Measurements from ENCODE around the gene MGAT4A. TPM values are rescaled to one million over a fixed set of nuclear protein-coding genes. Genes with fewer than 3 reads are reported as not detected.
A peak's percentile ranks its signal among the peaks of the same experiment; 100 is the strongest.

The MGAT4A gene
- total and polyA plus RNA-seq, 2 donors: 24.4 to 42.9 TPM

DNA sequence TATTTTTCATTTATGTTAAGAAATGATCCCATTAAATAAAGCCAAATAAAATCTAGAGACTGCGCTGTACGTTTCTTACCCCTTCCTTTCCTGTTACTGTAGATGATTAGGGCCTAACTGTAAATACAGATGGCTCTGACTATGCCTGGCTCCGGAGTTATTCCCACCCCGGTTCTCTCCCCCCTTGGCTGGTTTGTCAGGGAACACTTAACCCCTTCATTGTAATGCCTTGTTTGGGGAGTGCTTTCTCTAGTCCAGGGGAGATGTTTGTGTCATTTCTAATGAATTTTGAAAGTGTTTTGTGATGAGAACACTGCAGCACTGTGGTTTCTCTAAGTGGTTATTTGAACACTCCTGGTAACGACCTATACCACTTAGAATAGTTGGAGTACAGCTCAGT lies 113.8 kb downstream of the MGAT4A start:
- Histone ChIP-seq H3K36me3 (ENCODE audit: control insufficient read depth in 2 of 2, insufficient read depth in 2 of 2, low read length in 1 of 2) (peaks cover 23 to 76% of the 10 kb centered on the region in 2 donors), H3K4me3 (ENCODE audit: low read length in 2 of 2) (no peak overlapping the region), H3K27ac (ENCODE audit: low read depth in 1 of 2, low read length in 1 of 2) (no peak overlapping the region), H3K9me3 (ENCODE audit: control insufficient read depth in 2 of 2, insufficient read depth in 1 of 2, low read length in 1 of 2) (no peaks in the 10 kb centered on the region), H3K27me3 (ENCODE audit: control insufficient read depth in 2 of 2, insufficient read depth in 1 of 2, low read length in 1 of 2) (no peaks in the 10 kb centered on the region), H3K4me1 (ENCODE audit: control insufficient read depth in 2 of 2, insufficient read depth in 2 of 2, low read length in 2 of 2) (no peaks in the 10 kb centered on the region)
- DNase-seq (ENCODE audit: low read depth in 6 of 9, low spot score in 9 of 9): no peak
- 85% methylated on average over 5 of the region's 5 CpGs for WGBS

DNA sequence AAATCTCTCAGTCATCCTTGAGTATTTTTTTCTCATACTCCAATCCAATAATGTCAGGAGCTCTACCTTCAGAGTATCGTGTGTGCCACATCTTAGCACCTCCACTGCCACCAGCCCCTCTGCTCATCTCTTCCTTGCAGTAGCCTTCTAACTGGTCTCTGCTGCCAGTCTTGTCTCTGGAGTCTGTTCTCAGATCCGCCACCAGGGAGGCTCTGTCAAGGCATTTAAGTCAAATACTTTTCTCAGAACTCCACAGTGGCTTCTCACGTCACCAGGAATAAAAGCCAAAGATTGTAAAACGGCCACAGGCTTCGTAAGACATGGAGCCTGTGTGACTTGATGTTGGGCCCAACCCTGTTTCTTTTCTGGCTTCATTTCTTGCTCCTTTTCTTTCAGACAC lies 115.5 kb downstream of the MGAT4A start:
- Histone ChIP-seq H3K36me3 (ENCODE audit: control insufficient read depth in 2 of 2, insufficient read depth in 2 of 2, low read length in 1 of 2) (peaks cover 19 to 82% of the 10 kb centered on the region in 2 donors), H3K27ac (ENCODE audit: low read depth in 1 of 2, low read length in 1 of 2) (no peak overlapping the region), H3K9me3 (ENCODE audit: control insufficient read depth in 2 of 2, insufficient read depth in 1 of 2, low read length in 1 of 2) (no peaks in the 10 kb centered on the region), H3K4me3 (ENCODE audit: low read length in 2 of 2) (no peak overlapping the region), H3K4me1 (ENCODE audit: control insufficient read depth in 2 of 2, insufficient read depth in 2 of 2, low read length in 2 of 2) (peaks cover 3% of the 10 kb centered on the region in 2 donors), H3K27me3 (ENCODE audit: control insufficient read depth in 2 of 2, insufficient read depth in 1 of 2, low read length in 1 of 2) (no peaks in the 10 kb centered on the region)
- DNase-seq (ENCODE audit: low read depth in 6 of 9, low spot score in 9 of 9): no peak
- WGBS: 96% methylated on average over 5 of the region's 5 CpGs

GRCh38 chr2:98614024-98614739 lies 116.8 kb downstream of the MGAT4A start:
- peaks cover 21 to 78% of the 10 kb centered on the region in 2 donors for H3K36me3 ChIP-seq (ENCODE audit: control insufficient read depth in 2 of 2, insufficient read depth in 2 of 2, low read length in 1 of 2)
- H3K27ac ChIP-seq (ENCODE audit: low read depth in 1 of 2, low read length in 1 of 2): no peak overlapping the region

GRCh38 chr2:98608962-98609604 lies 121.8 kb downstream of the MGAT4A start:
- H3K27ac ChIP-seq (ENCODE audit: low read depth in 1 of 2, low read length in 1 of 2): peak overlapping the region; percentile 91 to 98
- H3K27me3 ChIP-seq (ENCODE audit: control insufficient read depth in 2 of 2, insufficient read depth in 1 of 2, low read length in 1 of 2): no peaks in the 10 kb centered on the region
- H3K4me3 ChIP-seq (ENCODE audit: low read length in 2 of 2): peak overlapping the region; percentile 98 to 99
- peaks cover 24 to 28% of the 10 kb centered on the region in 2 donors for H3K4me1 ChIP-seq (ENCODE audit: control insufficient read depth in 2 of 2, insufficient read depth in 2 of 2, low read length in 2 of 2)
- 7% methylated on average over 29 of the region's 29 CpGs for WGBS
- DNase-seq (ENCODE audit: low read depth in 6 of 9, low spot score in 9 of 9): peak in 1 of 9 donors; percentile 35
- H3K36me3 ChIP-seq (ENCODE audit: control insufficient read depth in 2 of 2, insufficient read depth in 2 of 2, low read length in 1 of 2): peaks cover 12 to 49% of the 10 kb centered on the region in 2 donors
- no peaks in the 10 kb centered on the region for H3K9me3 ChIP-seq (ENCODE audit: control insufficient read depth in 2 of 2, insufficient read depth in 1 of 2, low read length in 1 of 2)

More at GRCh38 chr2:98614024-98614739, 116.8 kb downstream of the MGAT4A start:
- peaks cover 13% of the 10 kb centered on the region in 2 donors for H3K4me1 ChIP-seq (ENCODE audit: control insufficient read depth in 2 of 2, insufficient read depth in 2 of 2, low read length in 2 of 2)
- H3K27me3 ChIP-seq (ENCODE audit: control insufficient read depth in 2 of 2, insufficient read depth in 1 of 2, low read length in 1 of 2): no peaks in the 10 kb centered on the region
- no peaks in the 10 kb centered on the region for H3K9me3 ChIP-seq (ENCODE audit: control insufficient read depth in 2 of 2, insufficient read depth in 1 of 2, low read length in 1 of 2)
- no peak overlapping the region for H3K4me3 ChIP-seq (ENCODE audit: low read length in 2 of 2)
- DNase-seq (ENCODE audit: low read depth in 6 of 9, low spot score in 9 of 9): no peak
- WGBS: over 99% methylated on average over 9 of the region's 9 CpGs

DNA sequence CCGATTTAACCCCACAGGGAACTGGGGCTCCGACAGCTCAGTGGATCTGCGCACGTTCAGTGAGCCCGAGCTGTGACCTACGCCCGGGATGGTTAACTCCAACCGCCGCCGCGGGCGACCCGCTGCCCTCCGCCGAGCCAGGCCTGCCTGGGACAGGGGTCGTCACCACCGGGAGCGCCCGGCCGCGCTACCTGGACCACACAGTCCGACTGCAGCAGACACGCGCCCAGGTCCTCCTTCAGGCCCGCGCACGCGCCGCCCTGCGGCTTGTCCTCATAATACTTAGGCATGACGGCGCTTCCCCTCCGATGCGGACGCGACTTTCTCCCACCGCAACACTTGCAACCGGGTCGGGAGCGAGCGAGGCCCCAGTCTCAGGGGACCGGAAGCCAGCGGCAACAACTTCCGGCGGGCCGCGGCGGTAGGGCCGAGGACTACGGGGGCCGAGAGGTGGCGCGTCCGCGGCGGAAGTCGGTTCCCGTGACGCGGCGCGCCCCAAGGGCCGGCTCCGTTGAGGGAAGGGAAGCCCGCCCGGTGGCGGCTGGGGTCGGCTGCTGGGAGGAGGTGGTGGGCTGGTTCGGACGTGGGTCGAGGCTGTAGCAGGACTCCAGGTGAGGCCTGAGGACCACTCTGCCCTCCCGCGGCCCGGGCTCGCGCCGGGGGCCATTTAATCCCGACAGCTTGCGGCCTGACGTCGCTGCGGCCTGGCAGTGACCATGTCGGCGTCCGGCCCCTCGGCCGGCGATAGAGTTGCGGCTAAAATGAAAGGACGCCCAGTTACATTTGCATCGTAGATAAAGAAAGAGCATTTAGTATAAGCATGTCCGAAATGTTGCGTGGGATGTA lies 122.6 kb downstream of the MGAT4A start, which contains the start of the genes COA5 and UNC50:
Gene COA5, minus strand, starts transcription at position 397 of the 846 bp plus-strand sequence. Its CDS starts 107 bp downstream, at position 290.
Gene UNC50, plus strand, starts transcription at position 474 of the 846 bp plus-strand sequence. CDS start 1,171 bp downstream, outside the sequence.
- under 1% methylated on average over 93 of the region's 93 CpGs for WGBS
- peak in 8 of 9 donors; percentile 65 to 93 (median 83) for DNase-seq (ENCODE audit: low read depth in 6 of 9, low spot score in 9 of 9)

DNA sequence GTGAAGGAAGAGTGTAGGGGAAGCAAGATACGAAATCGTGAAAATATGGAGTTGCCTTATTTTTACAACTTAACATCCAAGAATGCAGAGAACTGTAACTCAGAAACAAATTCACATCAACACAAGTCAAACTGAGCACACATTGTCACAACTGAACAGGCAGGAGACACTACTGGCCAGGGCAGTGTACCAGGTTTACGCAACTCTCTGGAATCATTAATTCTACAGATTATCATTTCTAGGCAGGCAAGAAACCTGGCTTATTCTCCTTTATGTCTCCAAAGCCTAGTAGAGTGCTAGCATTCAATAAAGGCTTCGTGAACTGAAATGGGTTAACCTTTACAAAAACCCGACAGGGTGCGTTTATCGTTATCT lies 123.2 kb downstream of the MGAT4A start:
- Histone ChIP-seq H3K4me1 (ENCODE audit: control insufficient read depth in 2 of 2, insufficient read depth in 2 of 2, low read length in 2 of 2) (peaks cover 24 to 28% of the 10 kb centered on the region in 2 donors), H3K27me3 (ENCODE audit: control insufficient read depth in 2 of 2, insufficient read depth in 1 of 2, low read length in 1 of 2) (no peaks in the 10 kb centered on the region), H3K9me3 (ENCODE audit: control insufficient read depth in 2 of 2, insufficient read depth in 1 of 2, low read length in 1 of 2) (no peaks in the 10 kb centered on the region), H3K36me3 (ENCODE audit: control insufficient read depth in 2 of 2, insufficient read depth in 2 of 2, low read length in 1 of 2) (peaks cover 6 to 44% of the 10 kb centered on the region in 2 donors), H3K4me3 (ENCODE audit: low read length in 2 of 2) (peak overlapping the region; percentile 98 to 99), H3K27ac (ENCODE audit: low read depth in 1 of 2, low read length in 1 of 2) (peak overlapping the region; percentile 91 to 98)
- DNase-seq (ENCODE audit: low read depth in 6 of 9, low spot score in 9 of 9): no peak
- 8% methylated on average over 7 of the region's 7 CpGs for WGBS

More for the DNA sequence above, 122.6 kb downstream of the MGAT4A start, which contains the start of the genes COA5 and UNC50:
- Histone ChIP-seq H3K4me1 (ENCODE audit: control insufficient read depth in 2 of 2, insufficient read depth in 2 of 2, low read length in 2 of 2) (peaks cover 24 to 28% of the 10 kb centered on the region in 2 donors), H3K27ac (ENCODE audit: low read depth in 1 of 2, low read length in 1 of 2) (peak within 1 kb of the TSS; percentile 91 to 98), H3K36me3 (ENCODE audit: control insufficient read depth in 2 of 2, insufficient read depth in 2 of 2, low read length in 1 of 2) (peaks cover 5 to 48% of the 10 kb centered on the region in 2 donors), H3K9me3 (ENCODE audit: control insufficient read depth in 2 of 2, insufficient read depth in 1 of 2, low read length in 1 of 2) (no peaks in the 10 kb centered on the region), H3K27me3 (ENCODE audit: control insufficient read depth in 2 of 2, insufficient read depth in 1 of 2, low read length in 1 of 2) (no peaks in the 10 kb centered on the region), H3K4me3 (ENCODE audit: low read length in 2 of 2) (peak within 1 kb of the TSS; percentile 98 to 99)

GRCh38 chr2:98607104-98607503 lies 123.8 kb downstream of the MGAT4A start:
- no peaks in the 10 kb centered on the region for H3K27me3 ChIP-seq (ENCODE audit: control insufficient read depth in 2 of 2, insufficient read depth in 1 of 2, low read length in 1 of 2)
- no peak for DNase-seq (ENCODE audit: low read depth in 6 of 9, low spot score in 9 of 9)
- WGBS: 56% methylated on average over 6 of the region's 6 CpGs
- H3K4me1 ChIP-seq (ENCODE audit: control insufficient read depth in 2 of 2, insufficient read depth in 2 of 2, low read length in 2 of 2): peaks cover 24 to 28% of the 10 kb centered on the region in 2 donors
- no peak overlapping the region for H3K27ac ChIP-seq (ENCODE audit: low read depth in 1 of 2, low read length in 1 of 2)
- peak overlapping the region; percentile 98 to 99 for H3K4me3 ChIP-seq (ENCODE audit: low read length in 2 of 2)
- peaks cover 10 to 44% of the 10 kb centered on the region in 2 donors for H3K36me3 ChIP-seq (ENCODE audit: control insufficient read depth in 2 of 2, insufficient read depth in 2 of 2, low read length in 1 of 2)
- no peaks in the 10 kb centered on the region for H3K9me3 ChIP-seq (ENCODE audit: control insufficient read depth in 2 of 2, insufficient read depth in 1 of 2, low read length in 1 of 2)

DNA sequence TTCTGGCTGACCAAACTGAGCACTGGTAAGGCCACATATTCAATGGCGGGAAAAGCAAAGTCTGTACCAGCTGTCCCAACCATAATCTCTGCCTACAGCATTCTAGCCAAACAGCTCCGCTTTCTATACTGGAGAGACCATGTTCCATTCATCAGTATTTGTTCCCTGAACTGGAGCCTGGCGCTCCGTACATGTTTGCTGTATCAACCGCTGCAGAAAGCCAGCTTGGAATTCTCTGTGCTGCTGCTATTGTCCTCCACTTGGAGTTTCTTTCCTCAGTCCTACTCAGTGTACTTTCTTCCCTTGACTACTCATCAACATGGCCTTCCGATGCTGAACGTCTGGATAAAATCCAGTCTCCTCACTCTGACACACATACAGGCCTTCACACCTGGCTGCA lies 124.5 kb downstream of the MGAT4A start:
- Histone ChIP-seq H3K4me3 (ENCODE audit: low read length in 2 of 2) (no peak overlapping the region), H3K9me3 (ENCODE audit: control insufficient read depth in 2 of 2, insufficient read depth in 1 of 2, low read length in 1 of 2) (no peaks in the 10 kb centered on the region), H3K36me3 (ENCODE audit: control insufficient read depth in 2 of 2, insufficient read depth in 2 of 2, low read length in 1 of 2) (peaks cover 14 to 46% of the 10 kb centered on the region in 2 donors), H3K27ac (ENCODE audit: low read depth in 1 of 2, low read length in 1 of 2) (no peak overlapping the region), H3K27me3 (ENCODE audit: control insufficient read depth in 2 of 2, insufficient read depth in 1 of 2, low read length in 1 of 2) (no peaks in the 10 kb centered on the region), H3K4me1 (ENCODE audit: control insufficient read depth in 2 of 2, insufficient read depth in 2 of 2, low read length in 2 of 2) (peaks cover 24 to 28% of the 10 kb centered on the region in 2 donors)
- DNase-seq (ENCODE audit: low read depth in 6 of 9, low spot score in 9 of 9): no peak
- WGBS: 98% methylated on average over 7 of the region's 7 CpGs

All from thymus (tissue), 11 donors.